COR-L47 (cell line): ENCODE measurements around the gene SPSB3.

ENCODE experiments used
- DNase-seq: peaks from one replicate; lab custom pipeline; 2025; lab: John Stamatoyannopoulos, UW

The SPSB3 gene

DNA sequence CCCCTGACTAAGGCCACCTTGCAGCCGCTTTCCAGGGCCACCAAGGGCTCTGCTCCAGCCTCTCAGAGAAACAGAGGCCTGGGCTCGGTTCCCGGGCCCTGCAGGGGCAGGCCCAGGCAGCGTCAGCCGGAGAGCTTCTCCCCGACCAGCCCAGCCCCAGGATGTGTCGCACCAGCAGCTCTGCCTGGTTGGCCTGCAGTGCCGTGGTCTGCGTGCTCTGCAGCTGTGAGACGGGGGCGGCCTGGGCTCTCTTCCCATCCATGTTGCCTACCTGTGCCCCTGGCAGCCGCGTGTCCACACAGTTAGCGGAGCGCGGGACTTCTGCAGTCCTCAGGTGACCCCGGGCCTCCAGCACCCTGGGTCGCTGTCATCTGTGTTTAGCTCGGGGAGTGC is 6.3 kb upstream of the SPSB3 start:
- DNase-seq = no peak

DNA sequence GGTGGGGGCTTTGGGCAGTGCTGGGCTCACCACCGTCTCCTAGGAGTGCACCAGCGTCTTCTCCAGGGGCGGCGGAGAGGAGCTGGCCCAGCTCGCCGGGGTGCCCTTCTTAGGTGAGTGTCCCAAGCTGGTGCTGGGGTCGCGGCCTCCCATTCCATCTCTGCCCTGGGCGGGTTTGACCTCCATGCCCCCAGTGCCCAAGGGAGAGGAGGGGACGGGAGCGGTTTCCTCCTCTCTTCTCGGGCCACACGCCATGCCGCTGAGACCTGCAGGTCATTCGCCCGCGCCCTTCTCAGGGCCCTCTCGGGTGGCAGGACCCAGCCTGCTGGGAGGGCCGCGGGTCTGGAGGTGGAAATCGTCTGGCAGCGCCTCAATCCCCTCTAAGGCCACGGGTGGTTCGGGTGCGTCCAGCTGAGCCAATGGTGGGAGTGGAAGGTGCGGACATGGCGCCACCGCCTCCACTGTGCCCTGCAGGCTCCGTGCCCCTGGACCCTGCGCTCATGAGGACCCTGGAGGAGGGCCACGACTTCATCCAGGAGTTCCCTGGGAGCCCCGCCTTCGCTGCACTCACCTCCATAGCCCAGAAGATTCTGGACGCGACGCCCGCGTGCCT is 5.8 kb upstream of the SPSB3 start:
- no peak for DNase-seq

- DNase-seq = no peak
Measured at GRCh38 chr16:1787322-1788094, 5.1 kb upstream of the SPSB3 start.

GRCh38 chr16:1787056-1787321 is 4.6 kb upstream of the SPSB3 start:
- DNase-seq = no peak

- no peak for DNase-seq
Measured at GRCh38 chr16:1786242-1787055, 4.1 kb upstream of the SPSB3 start.

DNA sequence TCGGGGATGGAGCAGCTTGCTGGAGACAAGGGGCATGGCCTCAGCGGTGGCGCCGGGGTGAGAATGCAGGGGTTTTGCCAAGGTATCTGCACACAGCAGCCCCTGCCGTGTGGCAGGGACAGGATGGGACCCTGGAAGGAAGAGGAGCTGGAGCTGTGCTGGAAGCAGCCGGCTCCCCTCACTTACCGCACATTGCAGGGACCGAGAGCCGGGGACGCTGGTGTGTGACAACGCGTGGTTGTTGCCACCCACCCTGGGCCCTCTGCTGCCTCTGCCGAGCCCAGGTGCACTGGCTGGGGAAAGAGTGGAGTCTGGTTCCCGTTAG is 3.4 kb upstream of the SPSB3 start:
- no peak for DNase-seq

DNA sequence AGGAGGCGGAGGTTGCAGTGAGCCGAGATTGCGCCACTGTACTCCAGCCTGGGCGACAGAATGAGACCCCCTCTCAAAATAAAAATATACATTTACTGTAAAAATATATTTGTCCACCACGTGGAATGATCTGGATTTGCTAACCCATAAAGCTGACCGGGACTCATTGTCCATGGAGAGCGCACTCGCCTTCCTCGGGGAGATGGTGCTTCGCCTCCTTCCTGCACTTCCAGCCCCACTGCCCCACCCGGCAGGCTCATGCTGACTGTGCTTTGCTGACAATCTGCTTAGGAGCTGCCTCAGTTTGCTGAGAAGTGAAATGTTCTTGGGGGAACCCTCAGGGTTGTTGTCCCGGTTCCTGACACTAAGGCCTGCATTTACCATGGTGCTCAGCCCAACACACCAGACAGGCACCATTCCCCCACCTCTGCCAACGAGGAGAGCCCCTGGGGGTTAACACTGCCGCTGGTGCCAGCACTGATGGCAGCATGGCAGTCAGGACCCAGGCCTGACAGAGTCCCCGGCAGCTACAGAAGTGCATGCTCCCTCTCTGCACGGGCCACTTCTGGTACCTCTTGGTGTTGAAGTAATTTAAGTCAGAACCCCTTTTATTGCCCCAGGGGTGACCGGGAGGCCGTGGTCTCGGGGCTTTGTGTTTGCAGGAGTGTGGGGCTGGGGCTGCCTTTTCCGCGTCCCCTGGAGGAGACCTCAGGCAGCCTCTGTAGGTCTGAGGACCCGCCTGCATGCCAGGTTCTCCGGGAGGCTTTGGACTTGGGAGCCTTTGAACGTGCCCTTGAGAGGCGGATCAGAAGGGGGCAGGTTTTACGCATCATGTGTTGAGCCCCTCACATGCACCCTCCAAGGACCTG is 2.8 kb upstream of the SPSB3 start:
- DNase-seq = no peak

- no peak for DNase-seq
Measured at GRCh38 chr16:1781758-1782407, 488 bp downstream of the SPSB3 start.

GRCh38 chr16:1781254-1781653 is 1.1 kb downstream of the SPSB3 start:
- DNase-seq = no peak

DNA sequence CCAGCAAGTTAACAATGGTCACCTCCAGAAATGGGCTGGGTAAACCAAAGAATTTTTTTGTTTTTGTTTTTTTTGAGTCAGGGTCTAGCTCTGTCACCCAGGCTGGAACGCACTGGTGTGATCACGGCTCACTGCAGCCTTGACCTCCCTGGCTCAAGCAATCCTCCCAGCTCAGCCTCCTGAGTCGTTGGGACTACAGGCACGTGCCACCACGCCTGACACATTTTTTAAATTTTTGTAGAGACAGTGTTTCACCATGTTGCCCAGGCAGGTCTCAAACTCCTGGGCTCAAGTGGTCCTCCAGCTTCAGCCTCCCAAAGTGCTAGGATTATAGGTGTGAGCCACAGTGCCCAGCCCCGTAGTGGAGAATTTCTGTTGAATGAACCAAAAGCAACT is 1.7 kb downstream of the SPSB3 start:
- no peak for DNase-seq

- DNase-seq = no peak
Measured at GRCh38 chr16:1779741-1780676, 2.4 kb downstream of the SPSB3 start.

GRCh38 chr16:1779234-1779701 is 3.1 kb downstream of the SPSB3 start:
- no peak for DNase-seq

- no peak for DNase-seq
Measured at GRCh38 chr16:1778200-1779179, 3.9 kb downstream of the SPSB3 start.

DNA sequence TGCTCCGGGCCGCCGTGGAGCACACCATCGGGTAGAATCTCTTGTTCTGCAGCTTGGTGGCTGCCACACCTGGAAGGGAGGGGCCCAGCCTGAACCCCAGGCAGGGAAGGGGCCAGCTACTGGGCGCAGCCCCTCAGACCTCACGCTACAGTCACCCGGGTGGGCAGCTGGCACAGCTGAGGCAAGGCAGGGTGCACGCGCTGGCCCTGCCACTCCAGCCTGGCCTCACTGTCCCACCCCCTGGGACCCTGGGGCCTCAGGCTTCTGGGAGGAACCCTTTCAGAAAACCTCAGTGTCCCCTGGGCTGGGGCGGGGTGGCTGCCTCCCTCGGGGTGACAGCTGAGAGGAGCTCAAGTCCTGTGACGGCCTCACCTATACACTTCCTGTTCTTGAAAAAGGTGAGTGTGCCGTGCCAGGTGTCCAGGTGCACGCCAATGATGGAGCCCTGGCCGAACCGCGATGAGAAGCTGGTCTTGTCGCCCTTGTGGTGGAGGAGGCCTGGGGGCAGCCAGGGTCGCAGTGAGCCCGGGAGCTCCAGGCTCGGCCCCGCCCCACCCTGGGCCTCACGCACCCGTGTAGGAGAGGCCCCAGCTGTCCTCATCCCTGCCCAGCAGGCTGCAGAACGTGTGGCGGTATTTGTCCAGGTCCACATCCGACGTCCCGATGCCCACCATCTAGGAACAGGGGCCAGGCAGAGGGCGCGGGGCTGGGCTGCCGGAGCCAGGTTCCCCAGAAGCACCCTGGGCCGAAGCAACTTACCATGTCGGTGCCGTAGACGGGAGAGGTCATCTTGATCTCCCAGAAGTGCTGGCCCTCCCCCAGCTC is 4.8 kb downstream of the SPSB3 start:
- no peak for DNase-seq

- DNase-seq = no peak
Measured at GRCh38 chr16:1776991-1777374, 5.4 kb downstream of the SPSB3 start.

GRCh38 chr16:1776672-1776955 is 5.8 kb downstream of the SPSB3 start:
- DNase-seq = no peak

DNA sequence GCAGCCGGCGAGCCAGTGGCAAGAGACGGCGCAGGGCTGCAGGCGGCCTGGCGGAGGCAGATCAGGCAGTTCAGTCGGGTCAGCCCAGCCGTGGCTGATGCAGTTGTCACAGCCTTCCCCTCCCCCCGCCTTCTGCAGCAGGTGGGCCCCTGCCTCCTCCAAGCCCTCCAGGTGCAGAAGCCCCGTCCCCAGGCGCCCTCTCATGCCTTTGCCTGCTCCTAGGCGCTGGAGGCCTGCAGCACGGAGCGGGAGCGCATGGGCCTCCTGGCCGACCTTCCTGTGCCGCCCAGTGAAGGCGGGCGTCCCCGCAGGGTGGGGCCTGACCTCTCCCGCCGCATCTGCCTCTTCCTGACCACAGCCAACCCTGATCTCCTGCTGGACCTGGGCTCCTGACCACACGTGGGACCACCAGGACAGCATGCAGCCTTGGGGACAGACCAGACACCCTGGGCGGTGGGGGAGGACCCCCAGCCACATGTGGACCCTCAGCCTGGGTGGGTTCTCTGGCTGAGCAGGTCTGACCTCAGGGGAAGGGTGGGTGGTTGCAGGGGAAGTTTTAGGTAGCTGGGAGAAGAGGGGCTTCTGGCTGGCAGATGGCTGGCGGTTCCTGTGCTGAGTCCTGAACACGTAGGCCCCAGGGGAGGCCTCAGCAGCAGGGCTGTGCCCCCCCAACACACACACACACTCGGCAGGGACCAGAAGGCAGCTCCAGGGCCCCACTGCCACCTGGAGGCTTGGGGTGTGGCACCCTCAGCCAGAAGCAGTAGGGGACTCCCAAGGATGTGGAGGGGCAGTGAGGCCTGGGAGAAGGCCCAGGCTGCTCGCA is 6.3 kb downstream of the SPSB3 start:
- no peak for DNase-seq
